ENCODE results near the gene EID2. TPM values are rescaled to one million over a fixed set of nuclear protein-coding genes. Genes with fewer than 3 reads are reported as not detected.

The EID2 gene
- total RNA-seq, 1 donor from 2014 or later, result 13.5 TPM

DNA sequence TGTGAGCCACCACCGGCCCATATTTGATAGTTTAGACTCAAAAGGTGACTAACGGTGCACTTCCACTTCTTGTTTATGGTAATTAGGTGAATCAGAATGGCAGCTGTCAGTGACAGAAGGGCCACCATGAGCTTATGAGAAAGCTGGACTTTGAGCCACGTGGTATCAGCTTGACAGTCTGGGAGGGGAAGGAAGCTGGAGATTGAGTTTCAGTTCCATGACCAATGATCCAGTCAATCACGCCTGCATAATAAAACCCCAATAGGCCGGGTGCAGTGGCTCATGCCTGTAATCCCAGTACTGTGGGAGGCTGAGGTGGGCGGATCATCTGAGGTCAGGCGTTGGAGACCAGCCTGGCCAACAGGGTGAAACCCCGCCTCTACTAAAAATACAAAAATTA lies 15.5 kb downstream of the EID2 start:
- DNase-seq (no peak), ATAC-seq (peak; percentile 84)

DNA sequence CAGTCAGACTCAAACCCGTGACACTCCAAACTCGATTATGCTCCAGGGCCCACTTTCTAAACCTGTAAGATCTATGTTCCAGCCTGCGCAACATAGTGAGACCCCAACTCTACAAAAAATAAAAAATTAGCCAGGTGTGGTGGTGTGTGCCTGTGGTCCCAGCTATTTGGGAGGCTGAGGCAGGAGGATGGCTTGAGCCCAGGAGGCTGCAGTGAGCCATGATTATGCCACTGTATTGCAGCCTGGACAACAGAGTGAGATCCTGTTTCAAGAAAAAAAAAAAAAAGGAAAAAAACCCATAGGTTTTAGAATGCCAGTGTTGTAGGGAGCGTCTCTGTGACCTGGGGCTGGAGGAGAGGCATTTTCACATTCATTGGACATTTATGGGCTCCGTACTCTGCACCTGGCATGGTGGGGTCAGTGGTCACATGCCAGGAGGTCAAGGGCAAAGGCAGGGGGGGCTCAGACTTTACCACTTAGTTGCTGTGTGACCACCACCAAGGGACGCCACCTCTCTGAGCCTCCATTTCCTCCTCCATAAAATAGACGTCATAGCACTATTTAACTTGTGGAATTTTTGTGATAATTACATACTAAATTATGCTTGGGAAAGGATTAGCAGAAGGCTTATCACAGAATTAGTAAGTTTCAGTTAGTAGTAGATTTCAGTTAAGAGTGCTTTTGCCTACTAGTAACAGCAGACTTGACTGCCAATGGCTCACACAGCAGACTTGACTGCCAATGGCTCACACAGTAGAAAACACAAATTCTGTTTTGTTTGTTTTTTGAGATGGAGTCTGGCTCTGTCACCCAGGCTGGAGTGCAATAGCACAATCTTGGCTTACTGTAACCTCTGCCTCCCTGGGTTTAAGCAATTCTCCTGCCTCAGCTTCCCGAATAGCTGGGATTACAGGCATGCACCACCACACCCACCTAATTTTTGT lies 19.1 kb downstream of the EID2 start:
- no peak for ATAC-seq
- DNase-seq, result no peak
- intact Hi-C loops (cut with DNase I), result no loop called here

More for the DNA sequence above, 15.5 kb downstream of the EID2 start:
- TF ChIP-seq, protein P1, sequence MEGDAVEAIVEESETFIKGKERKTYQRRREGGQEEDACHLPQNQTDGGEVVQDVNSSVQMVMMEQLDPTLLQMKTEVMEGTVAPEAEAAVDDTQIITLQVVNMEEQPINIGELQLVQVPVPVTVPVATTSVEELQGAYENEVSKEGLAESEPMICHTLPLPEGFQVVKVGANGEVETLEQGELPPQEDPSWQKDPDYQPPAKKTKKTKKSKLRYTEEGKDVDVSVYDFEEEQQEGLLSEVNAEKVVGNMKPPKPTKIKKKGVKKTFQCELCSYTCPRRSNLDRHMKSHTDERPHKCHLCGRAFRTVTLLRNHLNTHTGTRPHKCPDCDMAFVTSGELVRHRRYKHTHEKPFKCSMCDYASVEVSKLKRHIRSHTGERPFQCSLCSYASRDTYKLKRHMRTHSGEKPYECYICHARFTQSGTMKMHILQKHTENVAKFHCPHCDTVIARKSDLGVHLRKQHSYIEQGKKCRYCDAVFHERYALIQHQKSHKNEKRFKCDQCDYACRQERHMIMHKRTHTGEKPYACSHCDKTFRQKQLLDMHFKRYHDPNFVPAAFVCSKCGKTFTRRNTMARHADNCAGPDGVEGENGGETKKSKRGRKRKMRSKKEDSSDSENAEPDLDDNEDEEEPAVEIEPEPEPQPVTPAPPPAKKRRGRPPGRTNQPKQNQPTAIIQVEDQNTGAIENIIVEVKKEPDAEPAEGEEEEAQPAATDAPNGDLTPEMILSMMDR (IDR thresholded peaks at IDR 0.05), result no peak
- Histone ChIP-seq H3K27me3 (no peaks in the 10 kb centered on the region), H3K4me1 (no peaks in the 10 kb centered on the region), H3K36me3 (no peaks in the 10 kb centered on the region), H3K27ac (no peak overlapping the region), H3K9me3 (no peaks in the 10 kb centered on the region), H3K4me3 (no peak overlapping the region)
- intact Hi-C loops (cut with DNase I), result no loop called here

DNA sequence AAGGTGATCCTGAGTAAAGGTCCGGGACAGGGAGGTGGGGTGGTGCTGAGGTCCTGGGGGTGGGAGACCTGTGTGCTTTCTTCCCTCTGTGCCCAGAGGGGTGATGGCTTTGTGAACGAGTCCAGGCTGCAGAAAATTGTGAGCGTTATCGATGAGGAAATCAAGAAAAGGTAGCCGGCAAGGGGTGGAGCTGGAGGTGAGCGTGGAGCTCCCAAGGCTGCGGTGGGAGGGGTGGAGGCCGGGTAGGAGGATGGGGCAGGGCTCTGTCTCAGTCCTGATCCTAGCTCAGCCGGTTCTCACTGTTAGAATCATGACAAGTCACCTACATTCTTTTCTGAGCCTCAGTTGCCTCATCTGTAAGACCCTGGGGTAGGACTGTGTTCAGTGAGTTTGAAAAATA lies 21.0 kb downstream of the EID2 start:
- peaks cover 14% of the 10 kb centered on the region for H3K4me1 ChIP-seq
- TF ChIP-seq, protein P1 (IDR thresholded peaks at IDR 0.05), result no peak
- DNase-seq, result no peak

More for the DNA sequence above, 19.1 kb downstream of the EID2 start:
- Histone ChIP-seq H3K4me1 (peaks cover 3% of the 10 kb centered on the region), H3K4me3 (no peak overlapping the region), H3K27ac (no peak overlapping the region), H3K27me3 (peaks cover 25% of the 10 kb centered on the region), H3K36me3 (no peaks in the 10 kb centered on the region), H3K9me3 (no peaks in the 10 kb centered on the region)
- TF ChIP-seq, protein P1 (IDR thresholded peaks at IDR 0.05), result no peak

DNA sequence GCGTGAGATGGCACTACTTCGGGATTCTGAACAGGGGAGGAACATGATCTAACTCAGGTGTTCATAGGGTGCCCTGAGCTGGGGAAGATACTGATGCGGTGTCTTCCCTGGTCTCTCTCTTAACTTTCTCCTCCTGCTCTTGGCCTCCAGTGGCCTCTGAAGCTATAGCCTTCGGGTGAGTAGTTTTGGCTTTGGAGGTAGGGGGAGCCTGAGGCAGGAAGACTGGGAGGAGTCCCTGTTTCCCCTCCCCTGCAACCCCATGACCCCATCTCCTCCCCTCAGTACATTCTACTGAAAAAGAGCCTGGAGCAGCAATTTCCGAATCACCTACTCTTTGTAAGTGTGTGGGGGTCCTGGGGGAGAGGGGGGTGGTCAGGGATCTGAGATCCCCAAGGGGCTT lies 21.5 kb downstream of the EID2 start:
- TF ChIP-seq, protein P1 (IDR thresholded peaks at IDR 0.05), result no peak
- no peak for DNase-seq
- peaks cover 14% of the 10 kb centered on the region for H3K4me1 ChIP-seq
- ATAC-seq, result no peak
- H3K27ac ChIP-seq, result no peak overlapping the region
- no peak overlapping the region for H3K4me3 ChIP-seq
- no peaks in the 10 kb centered on the region for H3K9me3 ChIP-seq
- H3K27me3 ChIP-seq, result peaks cover 48% of the 10 kb centered on the region
- no peaks in the 10 kb centered on the region for H3K36me3 ChIP-seq
- intact Hi-C loops (cut with DNase I), result no loop called here

More for the DNA sequence above, 21.0 kb downstream of the EID2 start:
- intact Hi-C loops (cut with DNase I), result no loop called here
- H3K27me3 ChIP-seq, result peaks cover 43% of the 10 kb centered on the region
- no peak overlapping the region for H3K27ac ChIP-seq
- H3K9me3 ChIP-seq, result no peaks in the 10 kb centered on the region
- H3K36me3 ChIP-seq, result no peaks in the 10 kb centered on the region
- no peak for ATAC-seq
- H3K4me3 ChIP-seq, result no peak overlapping the region

DNA sequence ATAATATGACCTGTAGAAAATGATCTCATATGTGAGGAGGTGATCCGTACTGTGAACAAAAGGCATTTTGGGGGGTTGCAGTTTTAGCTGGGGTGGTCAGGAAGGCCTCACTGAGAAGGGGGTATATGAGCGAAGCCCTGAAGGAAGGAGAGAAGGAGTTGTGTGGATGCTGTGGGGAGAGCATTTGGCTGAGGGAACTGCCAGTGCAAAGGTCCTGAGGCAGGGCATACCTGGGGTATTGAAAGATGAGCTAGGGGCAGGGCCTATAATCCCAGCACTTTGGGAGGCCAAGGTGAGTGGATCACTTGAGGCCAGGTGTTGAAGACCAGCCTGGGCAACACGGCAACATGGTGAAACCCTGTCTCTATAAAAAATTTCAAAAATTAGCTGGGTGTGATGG lies 22.5 kb downstream of the EID2 start:
- intact Hi-C loops (cut with DNase I), result no loop called here
- ATAC-seq, result no peak
- no peaks in the 10 kb centered on the region for H3K36me3 ChIP-seq
- peaks cover 59% of the 10 kb centered on the region for H3K27me3 ChIP-seq
- peaks cover 14% of the 10 kb centered on the region for H3K4me1 ChIP-seq
- no peaks in the 10 kb centered on the region for H3K9me3 ChIP-seq
- no peak overlapping the region for H3K27ac ChIP-seq
- TF ChIP-seq, protein P1 (IDR thresholded peaks at IDR 0.05), result no peak
- no peak overlapping the region for H3K4me3 ChIP-seq
- DNase-seq, result no peak
